Erythroblast (primary cell): ENCODE data around the gene TP53BP2.
"Not testable (repeated sequence)": the region's sequence is repeated elsewhere in the genome, so short reads cannot be mapped to it uniquely, and the experiment has no call there.

ENCODE experiments used
- DNase-seq, 2 experiments: peaks; one replicate each; lab custom pipeline; 2025; lab: John Stamatoyannopoulos, UW
- GATA1 ChIP-seq: IDR thresholded peaks from 2 replicates; pipeline ENCODE4 v1.6.1; 2011; ENCODE audit warnings: low read depth, mild to moderate bottlenecking, control low read depth, low read length, moderate library complexity
- POLR2A ChIP-seq: IDR thresholded peaks from 2 replicates; pipeline ENCODE4 v1.6.1; 2011; ENCODE audit warnings: mild to moderate bottlenecking, low read length

TP53BP2 gene

GRCh38 chr1:223752721-223753515 lies 92.8 kb downstream of the TP53BP2 start:
- no peak for TF ChIP-seq GATA1
- no peak for TF ChIP-seq POLR2A

GRCh38 chr1:223751696-223752095 lies 94.1 kb downstream of the TP53BP2 start:
- no peak for DNase-seq
- TF ChIP-seq POLR2A (no peak), GATA1 (no peak)

More at GRCh38 chr1:223752721-223753515, 92.8 kb downstream of the TP53BP2 start:
- peak; percentile 57 to 79 for DNase-seq

- no peak for DNase-seq
- TF ChIP-seq GATA1 (no peak), POLR2A (no peak)
Measured at GRCh38 chr1:223750730-223751570, 94.8 kb downstream of the TP53BP2 start.

GRCh38 chr1:223748773-223749733 lies 96.7 kb downstream of the TP53BP2 start:
- DNase-seq, result peak; percentile 78 to 85
- TF ChIP-seq POLR2A, result peak; percentile 19
- TF ChIP-seq GATA1, result no peak

- TF ChIP-seq GATA1 (no peak), POLR2A (no peak)
- peak in 1 of 2 experiments; percentile 34 for DNase-seq
Measured at GRCh38 chr1:223748405-223748772, 97.4 kb downstream of the TP53BP2 start.

- TF ChIP-seq POLR2A (no peak), GATA1 (no peak)
- DNase-seq, result no peak
Measured at GRCh38 chr1:223747838-223748335, 97.9 kb downstream of the TP53BP2 start.

- TF ChIP-seq GATA1, result no peak
- no peak for TF ChIP-seq POLR2A
- no peak for DNase-seq
Measured at GRCh38 chr1:223745731-223746130, 100.0 kb downstream of the TP53BP2 start.

GRCh38 chr1:223742856-223743517 lies 102.8 kb downstream of the TP53BP2 start:
- DNase-seq, result no peak
- no peak for TF ChIP-seq POLR2A
- TF ChIP-seq GATA1, result no peak

- no peak for DNase-seq
- TF ChIP-seq POLR2A (no peak), GATA1 (no peak)
Measured at GRCh38 chr1:223741861-223742260, 103.9 kb downstream of the TP53BP2 start.

- DNase-seq, result not testable (repeated sequence)
Measured at GRCh38 chr1:223740038-223740736, 105.6 kb downstream of the TP53BP2 start.

GRCh38 chr1:223739366-223740037 lies 106.2 kb downstream of the TP53BP2 start:
- DNase-seq, result no peak
- TF ChIP-seq GATA1 (no peak), POLR2A (no peak)
